Measurements from ENCODE around the gene NDUFA11. TPM values are rescaled to one million over a fixed set of nuclear protein-coding genes. Genes with fewer than 3 reads are reported as not detected.

Gene NDUFA11
- total RNA-seq, 4 donors from 2014 or later, result 149 to 352 (median 235) TPM

GRCh38 chr19:5932146-5932545 lies 28.6 kb upstream of the NDUFA11 start:
- Histone ChIP-seq H3K27me3 (no peaks in the 10 kb centered on the region), H3K36me3 (peaks cover 0 to 5% (median 0%) of the 10 kb centered on the region in 4 donors), H3K4me1 (peaks cover 8 to 31% (median 20%) of the 10 kb centered on the region in 4 donors), H3K27ac (peak overlapping the region; percentile 6 to 63 (median 47)), H3K9me3 (no peaks in the 10 kb centered on the region), H3K4me3 (no peak overlapping the region)
- TF ChIP-seq CTCF (IDR thresholded peaks at IDR 0.05) (no peak), EP300 (IDR thresholded peaks at IDR 0.05; ENCODE audit: low read depth) (no peak), POLR2AphosphoS5 (IDR thresholded peaks at IDR 0.05) (no peak), POLR2A (IDR thresholded peaks at IDR 0.05) (no peak)
- WGBS, 2 donors (ENCODE audit: low coverage in 1 of 2), result 91 to 100% methylated on average over 1 to 18 of the region's 18 CpGs
- in situ Hi-C loops (cut with MboI; ENCODE audit: low pct_ligation_motif_present in 1 of 4, low pct_unique_long_range_greater_than_20kb in 1 of 4, low sequenced_read_pairs in 3 of 4), result no loop called here
- DNase-seq, result no peak
- intact Hi-C loops (cut with DNase I; ENCODE audit: low total_unique reads), result no loop called here

GRCh38 chr19:5931251-5931650 lies 27.7 kb upstream of the NDUFA11 start:
- in situ Hi-C loops (cut with MboI; ENCODE audit: low pct_ligation_motif_present in 1 of 4, low pct_unique_long_range_greater_than_20kb in 1 of 4, low sequenced_read_pairs in 3 of 4), result no loop called here
- Histone ChIP-seq H3K4me1 (peaks cover 12 to 40% (median 28%) of the 10 kb centered on the region in 4 donors), H3K9me3 (no peaks in the 10 kb centered on the region), H3K36me3 (peaks cover 0 to 5% (median 0%) of the 10 kb centered on the region in 4 donors), H3K4me3 (no peak overlapping the region), H3K27me3 (no peaks in the 10 kb centered on the region), H3K27ac (peak overlapping the region in 1 of 4 donors; percentile 18)
- TF ChIP-seq POLR2A (IDR thresholded peaks at IDR 0.05) (no peak), CTCF (IDR thresholded peaks at IDR 0.05) (no peak), POLR2AphosphoS5 (IDR thresholded peaks at IDR 0.05) (no peak), EP300 (IDR thresholded peaks at IDR 0.05; ENCODE audit: low read depth) (no peak)
- no peak for DNase-seq
- 92% methylated on average over 11 of the region's 11 CpGs; no CpG with 5 or more reads in 1 of the 2 donors for WGBS, 2 donors (ENCODE audit: low coverage in 1 of 2)
- intact Hi-C loops (cut with DNase I; ENCODE audit: low total_unique reads), result no loop called here

- in situ Hi-C loops (cut with MboI; ENCODE audit: low pct_ligation_motif_present in 1 of 4, low pct_unique_long_range_greater_than_20kb in 1 of 4, low sequenced_read_pairs in 3 of 4) (no loop called here), intact Hi-C loops (cut with DNase I; ENCODE audit: low total_unique reads) (no loop called here)
- TF ChIP-seq POLR2A (IDR thresholded peaks at IDR 0.05), result no peak
- Histone ChIP-seq H3K36me3 (peaks cover 0 to 9% (median 2%) of the 10 kb centered on the region in 4 donors), H3K27ac (no peak overlapping the region), H3K4me1 (peaks cover 21 to 38% (median 28%) of the 10 kb centered on the region in 4 donors), H3K27me3 (no peaks in the 10 kb centered on the region), H3K9me3 (no peaks in the 10 kb centered on the region), H3K4me3 (no peak overlapping the region)
- DNase-seq, result no peak
- 82% methylated on average over 14 of the region's 14 CpGs; no CpG with 5 or more reads in 1 of the 2 donors for WGBS, 2 donors (ENCODE audit: low coverage in 1 of 2)
Measured at GRCh38 chr19:5929625-5930024, 26.0 kb upstream of the NDUFA11 start.

GRCh38 chr19:5929179-5929578 lies 25.6 kb upstream of the NDUFA11 start:
- Histone ChIP-seq H3K9me3 (no peaks in the 10 kb centered on the region), H3K27ac (no peak overlapping the region), H3K4me3 (no peak overlapping the region), H3K27me3 (no peaks in the 10 kb centered on the region), H3K4me1 (peaks cover 21 to 35% (median 26%) of the 10 kb centered on the region in 4 donors), H3K36me3 (peaks cover 0 to 13% (median 5%) of the 10 kb centered on the region in 4 donors)
- intact Hi-C loops (cut with DNase I; ENCODE audit: low total_unique reads) (no loop called here), in situ Hi-C loops (cut with MboI; ENCODE audit: low pct_ligation_motif_present in 1 of 4, low pct_unique_long_range_greater_than_20kb in 1 of 4, low sequenced_read_pairs in 3 of 4) (no loop called here)
- WGBS, 2 donors (ENCODE audit: low coverage in 1 of 2), result 91% methylated on average over 13 of the region's 13 CpGs; no CpG with 5 or more reads in 1 of the 2 donors
- no peak for DNase-seq
- no peak for TF ChIP-seq EP300 (IDR thresholded peaks at IDR 0.05; ENCODE audit: low read depth)
- TF ChIP-seq CTCF (IDR thresholded peaks at IDR 0.05), result no peak
- TF ChIP-seq POLR2A (IDR thresholded peaks at IDR 0.05), result no peak
- no peak for TF ChIP-seq POLR2AphosphoS5 (IDR thresholded peaks at IDR 0.05)

- Histone ChIP-seq H3K27ac (peak overlapping the region; percentile 75 to 83 (median 82)), H3K4me1 (peaks cover 15 to 31% (median 24%) of the 10 kb centered on the region in 4 donors), H3K36me3 (peaks cover 0 to 27% (median 8%) of the 10 kb centered on the region in 4 donors), H3K9me3 (no peaks in the 10 kb centered on the region), H3K4me3 (no peak overlapping the region), H3K27me3 (no peaks in the 10 kb centered on the region)
- in situ Hi-C loops (cut with MboI; ENCODE audit: low pct_ligation_motif_present in 1 of 4, low pct_unique_long_range_greater_than_20kb in 1 of 4, low sequenced_read_pairs in 3 of 4), result no loop called here
- DNase-seq, result no peak
- intact Hi-C loops (cut with DNase I; ENCODE audit: low total_unique reads), result no loop called here
- TF ChIP-seq CTCF (IDR thresholded peaks at IDR 0.05), result no peak
- no peak for TF ChIP-seq EP300 (IDR thresholded peaks at IDR 0.05; ENCODE audit: low read depth)
- no peak for TF ChIP-seq POLR2AphosphoS5 (IDR thresholded peaks at IDR 0.05)
- TF ChIP-seq POLR2A (IDR thresholded peaks at IDR 0.05), result no peak
- 90% methylated on average over 8 of the region's 8 CpGs; no CpG with 5 or more reads in 1 of the 2 donors for WGBS, 2 donors (ENCODE audit: low coverage in 1 of 2)
Measured at GRCh38 chr19:5927441-5927821, 23.8 kb upstream of the NDUFA11 start.
